Measurements from ENCODE around the gene HDAC1.

DNA sequence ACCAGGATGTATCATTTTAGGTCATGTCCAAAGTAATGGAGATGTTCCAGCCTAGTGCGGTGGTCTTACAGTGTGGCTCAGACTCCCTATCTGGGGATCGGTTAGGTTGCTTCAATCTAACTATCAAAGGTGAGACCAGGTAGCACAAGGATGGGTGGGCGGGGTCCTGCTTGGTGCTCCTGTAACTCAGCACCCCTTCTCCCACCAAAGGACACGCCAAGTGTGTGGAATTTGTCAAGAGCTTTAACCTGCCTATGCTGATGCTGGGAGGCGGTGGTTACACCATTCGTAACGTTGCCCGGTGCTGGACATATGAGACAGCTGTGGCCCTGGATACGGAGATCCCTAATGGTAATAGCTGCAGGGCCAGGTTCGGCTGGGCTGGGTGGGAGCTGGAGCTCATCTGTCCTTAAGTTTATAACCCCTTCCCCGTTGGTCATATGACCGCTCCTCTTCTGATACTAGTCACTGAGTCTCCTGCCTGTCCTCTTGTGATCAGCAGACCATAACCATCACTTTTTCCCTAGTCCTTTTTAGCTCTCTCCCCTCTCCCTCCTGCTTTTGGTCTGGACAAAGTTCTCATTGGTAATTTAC lies 38.8 kb downstream of the HDAC1 start:
- TF ChIP-seq, protein P1, sequence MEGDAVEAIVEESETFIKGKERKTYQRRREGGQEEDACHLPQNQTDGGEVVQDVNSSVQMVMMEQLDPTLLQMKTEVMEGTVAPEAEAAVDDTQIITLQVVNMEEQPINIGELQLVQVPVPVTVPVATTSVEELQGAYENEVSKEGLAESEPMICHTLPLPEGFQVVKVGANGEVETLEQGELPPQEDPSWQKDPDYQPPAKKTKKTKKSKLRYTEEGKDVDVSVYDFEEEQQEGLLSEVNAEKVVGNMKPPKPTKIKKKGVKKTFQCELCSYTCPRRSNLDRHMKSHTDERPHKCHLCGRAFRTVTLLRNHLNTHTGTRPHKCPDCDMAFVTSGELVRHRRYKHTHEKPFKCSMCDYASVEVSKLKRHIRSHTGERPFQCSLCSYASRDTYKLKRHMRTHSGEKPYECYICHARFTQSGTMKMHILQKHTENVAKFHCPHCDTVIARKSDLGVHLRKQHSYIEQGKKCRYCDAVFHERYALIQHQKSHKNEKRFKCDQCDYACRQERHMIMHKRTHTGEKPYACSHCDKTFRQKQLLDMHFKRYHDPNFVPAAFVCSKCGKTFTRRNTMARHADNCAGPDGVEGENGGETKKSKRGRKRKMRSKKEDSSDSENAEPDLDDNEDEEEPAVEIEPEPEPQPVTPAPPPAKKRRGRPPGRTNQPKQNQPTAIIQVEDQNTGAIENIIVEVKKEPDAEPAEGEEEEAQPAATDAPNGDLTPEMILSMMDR (IDR thresholded peaks at IDR 0.05 in 4 of 5, conservative IDR thresholded peaks at IDR 0.05 in 1 of 5), result no peak
- no peak for TF ChIP-seq POLR2A (IDR thresholded peaks at IDR 0.05)
